8988T (cell line): Measurements from ENCODE around the gene NOS3.

ENCODE experiments used
- DNase-seq: peaks from one replicate; pipeline ENCODE4 v3.0.0; 2011

The NOS3 gene

GRCh38 chr7:150990416-150991186, at the start of gene NOS3:
TSS of gene NOS3 (plus strand) at chr7:150991017. CDS start at chr7:150993804, 2,787 bp downstream.
- DNase-seq: no peak

GRCh38 chr7:150941351-150942000, 49.3 kb upstream of the NOS3 start:
- no peak for DNase-seq

GRCh38 chr7:150942001-150942590, 48.7 kb upstream of the NOS3 start:
- no peak for DNase-seq

- DNase-seq: no peak
Observed at GRCh38 chr7:150942591-150943452, 48.0 kb upstream of the NOS3 start.

GRCh38 chr7:150943453-150943814, 47.4 kb upstream of the NOS3 start:
- no peak for DNase-seq

GRCh38 chr7:150944066-150945042, 46.5 kb upstream of the NOS3 start:
- no peak for DNase-seq

GRCh38 chr7:150945171-150945852, 45.5 kb upstream of the NOS3 start:
- DNase-seq: no peak

- DNase-seq: no peak
Observed at GRCh38 chr7:150945853-150946420, 44.9 kb upstream of the NOS3 start.

GRCh38 chr7:150946421-150947240, 44.2 kb upstream of the NOS3 start:
- DNase-seq: no peak

- DNase-seq: no peak
Observed at GRCh38 chr7:150947241-150947745, 43.5 kb upstream of the NOS3 start.

GRCh38 chr7:150947761-150948651, 42.8 kb upstream of the NOS3 start:
- DNase-seq: no peak

- DNase-seq: no peak
Observed at GRCh38 chr7:150948791-150949251, 42.0 kb upstream of the NOS3 start.

- DNase-seq: no peak
Observed at GRCh38 chr7:150949564-150949963, 41.3 kb upstream of the NOS3 start.

- no peak for DNase-seq
Observed at GRCh38 chr7:150949971-150950491, 40.8 kb upstream of the NOS3 start.

- no peak for DNase-seq
Observed at GRCh38 chr7:150950496-150951180, 40.2 kb upstream of the NOS3 start.

GRCh38 chr7:150951181-150951520, 39.7 kb upstream of the NOS3 start:
- DNase-seq: no peak

GRCh38 chr7:150951521-150951920, 39.3 kb upstream of the NOS3 start:
- DNase-seq: no peak
